H1 (cell line): ENCODE measurements around the gene CD300C. TPM values are rescaled to one million over a fixed set of nuclear protein-coding genes. Genes with fewer than 3 reads are reported as not detected.

ENCODE experiments used
- BACH1 ChIP-seq: IDR thresholded peaks from 2 replicates; pipeline ENCODE4 v1.6.1; 2012; ENCODE audit warnings: low read length, improper control_type of control experiment
- CEBPB ChIP-seq: IDR thresholded peaks from 2 replicates; pipeline ENCODE4 v1.6.1; 2012; ENCODE audit warnings: low read depth, low read length
- GTF2F1 ChIP-seq: IDR thresholded peaks from 2 replicates; pipeline ENCODE4 v1.6.1; 2012; ENCODE audit warnings: low read depth, low read length, improper control_type of control experiment, borderline replicate concordance
- KDM4A ChIP-seq: IDR thresholded peaks from one replicate; pipeline ENCODE4 v1.7.1; 2012; ENCODE audit warnings: low read depth, mild to moderate bottlenecking, moderate library complexity, low read length, inconsistent platforms; ENCODE audit not compliant: severe bottlenecking
- POU5F1 ChIP-seq: IDR thresholded peaks from 2 replicates; pipeline ENCODE4 v1.6.1; 2011; ENCODE audit warnings: low read depth, mild to moderate bottlenecking, low read length, moderate library complexity
- SAP30 ChIP-seq: fragments of 300-600 bp; sonication (generic); IDR thresholded peaks from 2 replicates; pipeline ENCODE4 v1.7.1; 2012; ENCODE audit warnings: low read length, moderate library complexity, mild to moderate bottlenecking, inconsistent platforms; ENCODE audit not compliant: insufficient read depth, insufficient replicate concordance
- SUZ12 ChIP-seq: fragments of 200-600 bp; sonication (generic); IDR thresholded peaks from 2 replicates; pipeline ENCODE4 v1.6.1; 2012; ENCODE audit warnings: mild to moderate bottlenecking, inconsistent platforms, low read length, moderate library complexity, mixed read lengths
- TCF12 ChIP-seq: IDR thresholded peaks from 2 replicates; pipeline ENCODE4 v1.6.1; 2011; ENCODE audit warnings: low read depth, mild to moderate bottlenecking, low read length
- polyA plus RNA-seq, 7 experiments: library from polyadenylated mRNA; depleted of rRNA in 3 of 7; stranded (reverse) in 5 of 7; unstranded in 2 of 7; fragments of >200 nt in 5 of 7; fragments of 200-250 nt in 2 of 7; gene quantifications; 1 replicate in 5 of 7; 2 replicates in 1 of 7; 4 replicates in 1 of 7; pipeline versions ENCODE4 v1.2.1 to v1.2.3, GENCODE V29; 2011 to 2013; ENCODE audit warnings: missing spikeins in 2 of 7, mixed read lengths in 2 of 7
- total RNA-seq: library from RNA; stranded (reverse); fragmentation: NEBNext Ultra II Directional; extraction: Animal tissue kit (Norgen Biotek cat#: 25700); gene quantifications from 2 replicates; pipeline ENCODE4 v1.2.1, GENCODE V29; 2021

Gene CD300C
- total and polyA plus RNA-seq, 2 of the 8 experiments (the other 6 are each of a cell fraction or from before 2014, with no cell fraction given) = not detected

DNA sequence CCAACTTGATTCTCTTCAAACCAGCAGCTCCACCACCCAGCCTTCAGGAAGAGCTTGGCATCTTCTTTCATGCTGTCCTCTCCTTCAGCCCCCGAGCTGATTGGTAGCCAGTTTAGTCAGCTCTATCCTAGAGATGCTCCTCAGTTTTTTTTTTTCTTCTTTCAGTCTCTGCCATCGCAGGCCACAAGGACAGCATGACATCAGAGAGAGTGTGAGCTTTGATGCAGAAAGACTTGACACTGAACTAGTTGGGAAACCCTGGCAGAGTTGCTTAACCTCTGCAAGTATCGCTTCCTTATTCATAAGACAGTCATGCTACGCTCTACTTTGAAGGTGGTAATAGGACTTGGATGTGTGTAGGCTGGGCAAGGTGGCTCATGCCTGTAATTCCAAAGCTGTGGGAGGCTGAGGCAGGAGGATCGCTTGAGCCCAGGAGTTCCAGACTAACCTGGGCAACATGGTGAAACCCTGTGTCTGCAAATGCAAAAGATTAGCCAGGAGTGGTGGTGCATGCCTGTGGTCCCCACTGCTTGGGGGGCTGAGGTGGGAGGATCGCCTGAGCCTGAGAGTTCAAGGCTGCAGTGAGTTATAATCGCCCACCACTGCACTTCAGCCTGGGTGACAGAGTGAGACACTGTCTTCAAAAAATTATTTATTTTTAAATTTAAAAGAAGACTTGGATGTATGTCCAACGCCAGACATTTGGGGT lies 17.3 kb downstream of the CD300C start (continued):
- TF ChIP-seq SAP30 = no peak
- TF ChIP-seq POU5F1 = no peak
- no peak for TF ChIP-seq SUZ12
- no peak for TF ChIP-seq KDM4A
- no peak for TF ChIP-seq CEBPB
- no peak for TF ChIP-seq TCF12
- no peak for TF ChIP-seq BACH1
- no peak for TF ChIP-seq GTF2F1
- TF ChIP-seq, all 59 proteins: peak for 0
